AG09309 (cell line): ENCODE data around the gene DENND1B.
"Not testable (repeated sequence)": the region's sequence is repeated elsewhere in the genome, so short reads cannot be mapped to it uniquely, and the experiment has no call there.

Source experiments
- DNase-seq: peaks from one replicate; pipeline ENCODE4 v3.0.0-alpha.2; 2010; ENCODE audit warnings: low read depth
- H3K4me3 ChIP-seq: 2 replicates; pipeline ENCODE4 v1.5.1; 2011; ENCODE audit warnings: mild to moderate bottlenecking, low read depth, low read length, moderate library complexity; ENCODE audit not compliant: control insufficient read depth
- CTCF ChIP-seq: IDR thresholded peaks from 2 replicates; pipeline ENCODE4 v1.5.1; 2011; ENCODE audit warnings: mild to moderate bottlenecking, low read depth, low read length, inconsistent platforms; ENCODE audit not compliant: insufficient read depth, control insufficient read depth; ENCODE audit errors: missing control alignments

Gene DENND1B

GRCh38 chr1:197715806-197716205, 59.5 kb downstream of the DENND1B start:
- no peak overlapping the region for H3K4me3 ChIP-seq
- TF ChIP-seq CTCF: no peak
- DNase-seq: no peak

GRCh38 chr1:197706601-197707000, 68.7 kb downstream of the DENND1B start:
- no peak overlapping the region for H3K4me3 ChIP-seq
- no peak for TF ChIP-seq CTCF
- no peak for DNase-seq

- no peak for TF ChIP-seq CTCF
- H3K4me3 ChIP-seq: no peak overlapping the region
- no peak for DNase-seq
Observed at GRCh38 chr1:197705941-197706340, 69.3 kb downstream of the DENND1B start.

- DNase-seq, H3K4me3 ChIP-seq: not testable (repeated sequence)
Observed at GRCh38 chr1:197700688-197701087, 74.6 kb downstream of the DENND1B start.

- TF ChIP-seq CTCF: no peak
- H3K4me3 ChIP-seq: no peak overlapping the region
- no peak for DNase-seq
Observed at GRCh38 chr1:197696372-197696771, 78.9 kb downstream of the DENND1B start.

- DNase-seq: no peak
- no peak for TF ChIP-seq CTCF
- H3K4me3 ChIP-seq: no peak overlapping the region
Observed at GRCh38 chr1:197695961-197696360, 79.3 kb downstream of the DENND1B start.

- H3K4me3 ChIP-seq: no peak overlapping the region
- TF ChIP-seq CTCF: peak; percentile 35
- DNase-seq: peak; percentile 17
Observed at GRCh38 chr1:197692965-197693364, 82.3 kb downstream of the DENND1B start.
